HepG2 (cell line): ENCODE measurements around the gene GLYR1. TPM values are rescaled to one million over a fixed set of nuclear protein-coding genes. Genes with fewer than 3 reads are reported as not detected.

Experiments used
- BRCA1 ChIP-seq: sonication (generic); formaldehyde crosslinking; IDR thresholded peaks from 2 replicates; pipeline ENCODE4 v1.4.0; 2020; ENCODE audit warnings: missing genetic modification reagents
- FOXJ3 ChIP-seq: sonication (generic); formaldehyde crosslinking; IDR thresholded peaks from 2 replicates; pipeline ENCODE4 v1.4.0; 2020; ENCODE audit warnings: missing genetic modification reagents, mild to moderate bottlenecking, borderline replicate concordance
- HNF4G ChIP-seq, 2 experiments: sonication (generic) in 1 of 2; formaldehyde crosslinking in 1 of 2; IDR thresholded peaks; 2 replicates each; pipeline versions ENCODE4 v1.4.0 to v1.6.1; 2011 to 2020; ENCODE audit warnings: borderline replicate concordance in 2 of 2, low read depth in 2 of 2, mild to moderate bottlenecking in 2 of 2, low read length in 1 of 2, missing genetic modification reagents in 1 of 2, moderate library complexity in 1 of 2
- NCOA1 ChIP-seq: sonication (generic); formaldehyde crosslinking; IDR thresholded peaks from 2 replicates; pipeline ENCODE4 v1.9.0; 2021; ENCODE audit warnings: missing genetic modification reagents
- NFIB ChIP-seq: sonication (generic); formaldehyde crosslinking; IDR thresholded peaks from 2 replicates; pipeline ENCODE4 v1.9.0; 2021; ENCODE audit warnings: missing genetic modification reagents, mild to moderate bottlenecking, borderline replicate concordance
- POLR2A ChIP-seq, 2 experiments: IDR thresholded peaks; 2 replicates each; pipeline ENCODE4 v1.6.1; 2011; ENCODE audit warnings: low read depth in 2 of 2, low read length in 2 of 2, mild to moderate bottlenecking in 1 of 2, moderate library complexity in 1 of 2; ENCODE audit not compliant: insufficient read depth in 1 of 2
- ZFP1 ChIP-seq: IDR thresholded peaks from 2 replicates; pipeline ENCODE4 v1.6.1; 2016
- ZNF253 ChIP-seq: sonication (generic); formaldehyde crosslinking; IDR thresholded peaks from 2 replicates; pipeline ENCODE4 v1.8.0; 2022; ENCODE audit warnings: mild to moderate bottlenecking, missing genetic modification reagents, borderline replicate concordance
- ZNF367 ChIP-seq: sonication (generic); formaldehyde crosslinking; IDR thresholded peaks from 2 replicates; pipeline ENCODE4 v1.4.0; 2020; ENCODE audit warnings: missing genetic modification reagents, borderline replicate concordance
- ZNF441 ChIP-seq: sonication (generic); formaldehyde crosslinking; IDR thresholded peaks from 2 replicates; pipeline ENCODE4 v1.7.0; 2021; ENCODE audit warnings: missing genetic modification reagents, borderline replicate concordance
- ZNF713 ChIP-seq: sonication (generic); formaldehyde crosslinking; IDR thresholded peaks from 2 replicates; pipeline ENCODE4 v1.4.0; 2020; ENCODE audit warnings: mild to moderate bottlenecking, missing genetic modification reagents
- polyA plus RNA-seq, 8 experiments: library from polyadenylated mRNA; depleted of rRNA in 3 of 8; stranded (reverse) in 7 of 8; unstranded in 1 of 8; fragments of >200 nt; fragmentation: Illumina TruSeq in 4 of 8; extraction: Trizol in 4 of 8; gene quantifications; 2 replicates each; pipeline versions ENCODE4 v1.2.1 to v1.2.3, GENCODE V29; 2011 to 2016; ENCODE audit warnings: low read depth in 4 of 8, missing spikeins in 1 of 8, mixed read lengths in 1 of 8; ENCODE audit not compliant: insufficient read depth in 1 of 8
- total RNA-seq, 5 experiments: library from RNA; depleted of rRNA; stranded (reverse); fragments of >200 nt; fragmentation: Illumina TruSeq; extraction: Trizol; gene quantifications; 2 replicates each; pipeline ENCODE4 v1.2.3, GENCODE V29; 2016; ENCODE audit warnings: low read depth in 1 of 5
- TF ChIP-seq, protein P1 (sequence below): sonication (generic); formaldehyde crosslinking; IDR thresholded peaks from 2 replicates; pipeline ENCODE4 v1.5.1; 2020; ENCODE audit warnings: missing genetic modification reagents, mild to moderate bottlenecking, borderline replicate concordance
- TF ChIP-seq, protein P2 (sequence below): sonication (generic); formaldehyde crosslinking; IDR thresholded peaks from 2 replicates; pipeline ENCODE4 v1.5.0; 2020; ENCODE audit warnings: mild to moderate bottlenecking, missing genetic modification reagents, borderline replicate concordance
- TF ChIP-seq, protein P3 (sequence below): sonication (generic); formaldehyde crosslinking; IDR thresholded peaks from 2 replicates; pipeline ENCODE4 v1.4.0; 2020; ENCODE audit warnings: mild to moderate bottlenecking, missing genetic modification reagents

Gene GLYR1
- total and polyA plus RNA-seq, 2 of the 13 experiments (the other 11 are each of a cell fraction or from before 2014, with no cell fraction given) = 28.3 to 48.7 TPM

DNA sequence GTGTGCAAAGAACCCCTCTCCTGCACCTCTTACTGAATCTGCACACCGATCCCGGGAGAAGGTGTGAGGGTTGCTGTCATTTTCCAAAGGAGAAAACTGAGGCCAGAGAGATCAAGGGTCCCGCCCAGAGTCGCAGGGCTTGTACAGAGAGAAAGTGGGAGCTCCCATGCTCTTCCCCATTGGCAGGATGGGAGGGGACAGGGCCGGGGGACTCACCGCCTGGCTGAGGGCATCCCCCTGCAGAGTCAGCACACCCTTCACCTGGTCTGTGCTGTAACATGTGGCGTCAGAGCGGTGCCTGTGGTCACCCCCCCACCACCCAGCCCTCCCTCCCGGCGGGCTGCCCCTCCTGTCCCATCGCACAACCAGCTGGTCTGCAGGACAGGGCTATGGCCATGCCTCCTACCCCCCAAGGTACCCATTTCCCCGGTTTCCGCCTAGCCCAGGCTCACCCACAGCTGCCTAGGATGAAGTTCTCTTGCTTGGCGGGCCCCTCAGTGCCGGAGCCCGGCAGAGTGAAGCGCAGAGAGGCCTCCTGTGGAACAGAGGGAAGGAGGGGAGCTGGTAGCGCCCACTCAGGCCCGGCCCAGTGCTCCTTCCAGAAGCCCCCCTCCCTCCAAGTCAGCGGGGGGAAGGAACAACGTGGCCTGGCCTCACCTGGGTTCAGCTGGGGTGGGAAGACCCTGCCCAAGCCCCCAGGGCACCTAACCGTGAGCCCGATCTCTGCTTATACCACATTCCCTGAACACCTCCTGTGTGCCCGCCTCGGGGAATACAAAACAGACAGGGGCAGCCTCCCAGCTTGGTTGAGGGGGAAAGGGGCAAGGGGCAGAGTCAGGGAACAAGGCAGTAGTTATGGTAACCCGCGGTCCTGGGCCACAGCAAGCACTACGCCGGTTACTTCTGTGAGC, 45.8 kb downstream of the GLYR1 start (continued):
- TF ChIP-seq BRCA1 (CRISPR knock-in tag) (no peak), ZNF367 (CRISPR knock-in tag) (no peak), ZNF713 (CRISPR knock-in tag) (no peak), NFIB (CRISPR knock-in tag) (no peak), ZNF441 (no peak), POLR2A (IDR thresholded peaks at IDR 0.05; ENCODE audit: insufficient read depth in 1 of 2, low read depth in 2 of 2, low read length in 2 of 2) (peak in 1 of 2 experiments; percentile 19; a peak in 1 of 4 replicates), ZFP1 (CRISPR knock-in tag) (no peak), FOXJ3 (no peak), NCOA1 (CRISPR knock-in tag) (no peak), HNF4G (IDR thresholded peaks at IDR 0.05; ENCODE audit: borderline replicate concordance, low read depth, low read length) (no peak), HNF4G (CRISPR knock-in tag; IDR thresholded peaks at IDR 0.05; ENCODE audit: borderline replicate concordance, low read depth) (0 out of 2 replicates have a peak, but pooled peaks have one; percentile 23), ZNF253 (CRISPR knock-in tag) (no peak)
- TF ChIP-seq, protein P1, sequence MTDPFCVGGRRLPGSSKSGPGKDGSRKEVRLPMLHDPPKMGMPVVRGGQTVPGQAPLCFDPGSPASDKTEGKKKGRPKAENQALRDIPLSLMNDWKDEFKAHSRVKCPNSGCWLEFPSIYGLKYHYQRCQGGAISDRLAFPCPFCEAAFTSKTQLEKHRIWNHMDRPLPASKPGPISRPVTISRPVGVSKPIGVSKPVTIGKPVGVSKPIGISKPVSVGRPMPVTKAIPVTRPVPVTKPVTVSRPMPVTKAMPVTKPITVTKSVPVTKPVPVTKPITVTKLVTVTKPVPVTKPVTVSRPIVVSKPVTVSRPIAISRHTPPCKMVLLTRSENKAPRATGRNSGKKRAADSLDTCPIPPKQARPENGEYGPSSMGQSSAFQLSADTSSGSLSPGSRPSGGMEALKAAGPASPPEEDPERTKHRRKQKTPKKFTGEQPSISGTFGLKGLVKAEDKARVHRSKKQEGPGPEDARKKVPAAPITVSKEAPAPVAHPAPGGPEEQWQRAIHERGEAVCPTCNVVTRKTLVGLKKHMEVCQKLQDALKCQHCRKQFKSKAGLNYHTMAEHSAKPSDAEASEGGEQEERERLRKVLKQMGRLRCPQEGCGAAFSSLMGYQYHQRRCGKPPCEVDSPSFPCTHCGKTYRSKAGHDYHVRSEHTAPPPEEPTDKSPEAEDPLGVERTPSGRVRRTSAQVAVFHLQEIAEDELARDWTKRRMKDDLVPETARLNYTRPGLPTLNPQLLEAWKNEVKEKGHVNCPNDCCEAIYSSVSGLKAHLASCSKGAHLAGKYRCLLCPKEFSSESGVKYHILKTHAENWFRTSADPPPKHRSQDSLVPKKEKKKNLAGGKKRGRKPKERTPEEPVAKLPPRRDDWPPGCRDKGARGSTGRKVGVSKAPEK (CRISPR knock-in tag) = no peak
- TF ChIP-seq, protein P2, sequence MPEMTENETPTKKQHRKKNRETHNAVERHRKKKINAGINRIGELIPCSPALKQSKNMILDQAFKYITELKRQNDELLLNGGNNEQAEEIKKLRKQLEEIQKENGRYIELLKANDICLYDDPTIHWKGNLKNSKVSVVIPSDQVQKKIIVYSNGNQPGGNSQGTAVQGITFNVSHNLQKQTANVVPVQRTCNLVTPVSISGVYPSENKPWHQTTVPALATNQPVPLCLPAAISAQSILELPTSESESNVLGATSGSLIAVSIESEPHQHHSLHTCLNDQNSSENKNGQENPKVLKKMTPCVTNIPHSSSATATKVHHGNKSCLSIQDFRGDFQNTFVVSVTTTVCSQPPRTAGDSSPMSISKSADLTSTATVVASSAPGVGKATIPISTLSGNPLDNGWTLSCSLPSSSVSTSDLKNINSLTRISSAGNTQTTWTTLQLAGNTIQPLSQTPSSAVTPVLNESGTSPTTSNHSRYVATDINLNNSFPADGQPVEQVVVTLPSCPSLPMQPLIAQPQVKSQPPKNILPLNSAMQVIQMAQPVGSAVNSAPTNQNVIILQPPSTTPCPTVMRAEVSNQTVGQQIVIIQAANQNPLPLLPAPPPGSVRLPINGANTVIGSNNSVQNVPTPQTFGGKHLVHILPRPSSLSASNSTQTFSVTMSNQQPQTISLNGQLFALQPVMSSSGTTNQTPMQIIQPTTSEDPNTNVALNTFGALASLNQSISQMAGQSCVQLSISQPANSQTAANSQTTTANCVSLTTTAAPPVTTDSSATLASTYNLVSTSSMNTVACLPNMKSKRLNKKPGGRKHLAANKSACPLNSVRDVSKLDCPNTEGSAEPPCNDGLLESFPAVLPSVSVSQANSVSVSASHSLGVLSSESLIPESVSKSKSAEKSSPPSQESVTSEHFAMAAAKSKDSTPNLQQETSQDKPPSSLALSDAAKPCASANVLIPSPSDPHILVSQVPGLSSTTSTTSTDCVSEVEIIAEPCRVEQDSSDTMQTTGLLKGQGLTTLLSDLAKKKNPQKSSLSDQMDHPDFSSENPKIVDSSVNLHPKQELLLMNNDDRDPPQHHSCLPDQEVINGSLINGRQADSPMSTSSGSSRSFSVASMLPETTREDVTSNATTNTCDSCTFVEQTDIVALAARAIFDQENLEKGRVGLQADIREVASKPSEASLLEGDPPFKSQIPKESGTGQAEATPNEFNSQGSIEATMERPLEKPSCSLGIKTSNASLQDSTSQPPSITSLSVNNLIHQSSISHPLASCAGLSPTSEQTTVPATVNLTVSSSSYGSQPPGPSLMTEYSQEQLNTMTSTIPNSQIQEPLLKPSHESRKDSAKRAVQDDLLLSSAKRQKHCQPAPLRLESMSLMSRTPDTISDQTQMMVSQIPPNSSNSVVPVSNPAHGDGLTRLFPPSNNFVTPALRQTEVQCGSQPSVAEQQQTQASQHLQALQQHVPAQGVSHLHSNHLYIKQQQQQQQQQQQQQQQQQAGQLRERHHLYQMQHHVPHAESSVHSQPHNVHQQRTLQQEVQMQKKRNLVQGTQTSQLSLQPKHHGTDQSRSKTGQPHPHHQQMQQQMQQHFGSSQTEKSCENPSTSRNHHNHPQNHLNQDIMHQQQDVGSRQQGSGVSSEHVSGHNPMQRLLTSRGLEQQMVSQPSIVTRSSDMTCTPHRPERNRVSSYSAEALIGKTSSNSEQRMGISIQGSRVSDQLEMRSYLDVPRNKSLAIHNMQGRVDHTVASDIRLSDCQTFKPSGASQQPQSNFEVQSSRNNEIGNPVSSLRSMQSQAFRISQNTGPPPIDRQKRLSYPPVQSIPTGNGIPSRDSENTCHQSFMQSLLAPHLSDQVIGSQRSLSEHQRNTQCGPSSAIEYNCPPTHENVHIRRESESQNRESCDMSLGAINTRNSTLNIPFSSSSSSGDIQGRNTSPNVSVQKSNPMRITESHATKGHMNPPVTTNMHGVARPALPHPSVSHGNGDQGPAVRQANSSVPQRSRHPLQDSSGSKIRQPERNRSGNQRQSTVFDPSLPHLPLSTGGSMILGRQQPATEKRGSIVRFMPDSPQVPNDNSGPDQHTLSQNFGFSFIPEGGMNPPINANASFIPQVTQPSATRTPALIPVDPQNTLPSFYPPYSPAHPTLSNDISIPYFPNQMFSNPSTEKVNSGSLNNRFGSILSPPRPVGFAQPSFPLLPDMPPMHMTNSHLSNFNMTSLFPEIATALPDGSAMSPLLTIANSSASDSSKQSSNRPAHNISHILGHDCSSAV (CRISPR knock-in tag) = 0 out of 2 replicates have a peak, but pooled peaks have one; percentile 47
- TF ChIP-seq, protein P3, sequence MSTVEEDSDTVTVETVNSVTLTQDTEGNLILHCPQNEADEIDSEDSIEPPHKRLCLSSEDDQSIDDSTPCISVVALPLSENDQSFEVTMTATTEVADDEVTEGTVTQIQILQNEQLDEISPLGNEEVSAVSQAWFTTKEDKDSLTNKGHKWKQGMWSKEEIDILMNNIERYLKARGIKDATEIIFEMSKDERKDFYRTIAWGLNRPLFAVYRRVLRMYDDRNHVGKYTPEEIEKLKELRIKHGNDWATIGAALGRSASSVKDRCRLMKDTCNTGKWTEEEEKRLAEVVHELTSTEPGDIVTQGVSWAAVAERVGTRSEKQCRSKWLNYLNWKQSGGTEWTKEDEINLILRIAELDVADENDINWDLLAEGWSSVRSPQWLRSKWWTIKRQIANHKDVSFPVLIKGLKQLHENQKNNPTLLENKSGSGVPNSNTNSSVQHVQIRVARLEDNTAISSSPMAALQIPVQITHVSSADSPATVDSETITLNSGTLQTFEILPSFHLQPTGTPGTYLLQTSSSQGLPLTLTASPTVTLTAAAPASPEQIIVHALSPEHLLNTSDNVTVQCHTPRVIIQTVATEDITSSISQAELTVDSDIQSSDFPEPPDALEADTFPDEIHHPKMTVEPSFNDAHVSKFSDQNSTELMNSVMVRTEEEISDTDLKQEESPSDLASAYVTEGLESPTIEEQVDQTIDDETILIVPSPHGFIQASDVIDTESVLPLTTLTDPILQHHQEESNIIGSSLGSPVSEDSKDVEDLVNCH = no peak
